GM21576 (cell line): Measurements from ENCODE around the gene UBASH3B.

Experiments used
- ATAC-seq: cut with Tn5 transposase; IDR thresholded peaks from one replicate; pipeline ENCODE4 v1.9.1; 2021; ENCODE audit warnings: mild to moderate bottlenecking, moderate library complexity; ENCODE audit not compliant: unreplicated experiment

The UBASH3B gene

GRCh38 chr11:122673701-122674100 lies 18.2 kb downstream of the UBASH3B start:
- ATAC-seq: no peak

GRCh38 chr11:122676638-122677037 lies 21.1 kb downstream of the UBASH3B start:
- ATAC-seq: no peak

- no peak for ATAC-seq
Observed at GRCh38 chr11:122677256-122677655, 21.7 kb downstream of the UBASH3B start.

GRCh38 chr11:122678406-122678805 lies 22.9 kb downstream of the UBASH3B start:
- no peak for ATAC-seq

- no peak for ATAC-seq
Observed at GRCh38 chr11:122679466-122679865, 23.9 kb downstream of the UBASH3B start.

GRCh38 chr11:122681070-122681469 lies 25.5 kb downstream of the UBASH3B start:
- no peak for ATAC-seq

GRCh38 chr11:122681735-122682134 lies 26.2 kb downstream of the UBASH3B start:
- no peak for ATAC-seq

- no peak for ATAC-seq
Observed at GRCh38 chr11:122682464-122682863, 26.9 kb downstream of the UBASH3B start.

GRCh38 chr11:122685041-122685440 lies 29.5 kb downstream of the UBASH3B start:
- no peak for ATAC-seq

- ATAC-seq: no peak
Observed at GRCh38 chr11:122686111-122686510, 30.6 kb downstream of the UBASH3B start.

- no peak for ATAC-seq
Observed at GRCh38 chr11:122690384-122690783, 34.9 kb downstream of the UBASH3B start.

- ATAC-seq: no peak
Observed at GRCh38 chr11:122690801-122691548, 35.5 kb downstream of the UBASH3B start.

GRCh38 chr11:122691549-122692150 lies 36.1 kb downstream of the UBASH3B start:
- ATAC-seq: no peak

GRCh38 chr11:122692444-122692843 lies 36.9 kb downstream of the UBASH3B start:
- ATAC-seq: no peak

GRCh38 chr11:122695076-122695615 lies 39.6 kb downstream of the UBASH3B start:
- no peak for ATAC-seq

- no peak for ATAC-seq
Observed at GRCh38 chr11:122696662-122697061, 41.1 kb downstream of the UBASH3B start.

GRCh38 chr11:122697636-122698167 lies 42.2 kb downstream of the UBASH3B start:
- ATAC-seq: peak; percentile 89

- no peak for ATAC-seq
Observed at GRCh38 chr11:122698392-122698791, 42.9 kb downstream of the UBASH3B start.

GRCh38 chr11:122700666-122701065 lies 45.1 kb downstream of the UBASH3B start:
- no peak for ATAC-seq

GRCh38 chr11:122701143-122701542 lies 45.6 kb downstream of the UBASH3B start:
- no peak for ATAC-seq

- no peak for ATAC-seq
Observed at GRCh38 chr11:122703541-122704272, 48.2 kb downstream of the UBASH3B start.
